DOHH2 (cell line): ENCODE measurements around the gene TKT.

Experiments used
- H3F3A ChIP-seq: fragments of 200-600 bp; sonication (generic), shearing (Covaris generic); 2 replicates; pipeline ENCODE4 v1.6.0; 2016; ENCODE audit warnings: antibody characterized with exemption, mild to moderate bottlenecking; ENCODE audit not compliant: control insufficient read depth, insufficient read depth
- H3K27ac ChIP-seq: fragments of 200-600 bp; sonication (generic); 2 replicates; pipeline ENCODE4 v1.5.1; 2014; ENCODE audit warnings: low read depth, mild to moderate bottlenecking, low read length, moderate library complexity
- H3K27me3 ChIP-seq: fragments of 200-600 bp; sonication (generic); 2 replicates; pipeline ENCODE4 v1.6.1; 2014; ENCODE audit warnings: mild to moderate bottlenecking, low read length, mixed read lengths; ENCODE audit not compliant: control insufficient read depth
- H3K36me3 ChIP-seq: fragments of 200-600 bp; sonication (generic); 2 replicates; pipeline ENCODE4 v1.6.1; 2014; ENCODE audit warnings: mild to moderate bottlenecking, low read length, moderate library complexity, mixed read lengths; ENCODE audit not compliant: control insufficient read depth
- H3K4me1 ChIP-seq: fragments of 200-600 bp; sonication (generic); 2 replicates; pipeline ENCODE4 v1.6.1; 2014; ENCODE audit warnings: mild to moderate bottlenecking, low read length, mixed read lengths; ENCODE audit not compliant: control insufficient read depth
- H3K4me2 ChIP-seq: fragments of 200-600 bp; sonication (generic); 2 replicates; pipeline ENCODE4 v1.6.0; 2014; ENCODE audit warnings: mild to moderate bottlenecking, low read length, moderate library complexity
- H3K4me3 ChIP-seq: fragments of 200-600 bp; sonication (generic); 2 replicates; pipeline ENCODE4 v1.5.1; 2014; ENCODE audit warnings: mild to moderate bottlenecking, low read length, mixed read lengths
- H3K79me2 ChIP-seq: fragments of 200-600 bp; sonication (generic); 2 replicates; pipeline ENCODE4 v1.6.1; 2014; ENCODE audit warnings: mild to moderate bottlenecking, low read length, mixed read lengths; ENCODE audit not compliant: control insufficient read depth
- H3K9me2 ChIP-seq: fragments of 200-600 bp; sonication (generic); replicated peaks from 2 replicates; pipeline ENCODE4 v1.6.1; 2014; ENCODE audit warnings: mild to moderate bottlenecking, low read length, mixed read lengths; ENCODE audit not compliant: control insufficient read depth
- H3K9me3 ChIP-seq: fragments of 200-600 bp; sonication (generic); 2 replicates; pipeline ENCODE4 v1.6.1; 2014; ENCODE audit warnings: antibody characterized with exemption, low read length, mixed read lengths; ENCODE audit not compliant: control insufficient read depth, insufficient read depth
- H4K20me1 ChIP-seq: fragments of 200-600 bp; sonication (generic); 2 replicates; pipeline ENCODE4 v1.6.0; 2014; ENCODE audit warnings: low read depth, mild to moderate bottlenecking, antibody characterized with exemption, low read length, moderate library complexity; ENCODE audit not compliant: control insufficient read depth, insufficient read depth
- EZH2phosphoT487 ChIP-seq: fragments of 200-600 bp; sonication (generic); IDR thresholded peaks from 2 replicates; pipeline ENCODE4 v1.6.1; 2017; ENCODE audit warnings: borderline replicate concordance, mild to moderate bottlenecking, antibody characterized with exemption, low read length, moderate library complexity, mixed read lengths
- TF ChIP-seq, protein P1 (sequence below): fragments of 200-600 bp; sonication (generic); IDR thresholded peaks from one replicate; pipeline ENCODE4 v1.5.1; 2014; ENCODE audit warnings: antibody characterized with exemption, mild to moderate bottlenecking, low read depth, low read length; ENCODE audit not compliant: poor library complexity, severe bottlenecking

The TKT gene

DNA sequence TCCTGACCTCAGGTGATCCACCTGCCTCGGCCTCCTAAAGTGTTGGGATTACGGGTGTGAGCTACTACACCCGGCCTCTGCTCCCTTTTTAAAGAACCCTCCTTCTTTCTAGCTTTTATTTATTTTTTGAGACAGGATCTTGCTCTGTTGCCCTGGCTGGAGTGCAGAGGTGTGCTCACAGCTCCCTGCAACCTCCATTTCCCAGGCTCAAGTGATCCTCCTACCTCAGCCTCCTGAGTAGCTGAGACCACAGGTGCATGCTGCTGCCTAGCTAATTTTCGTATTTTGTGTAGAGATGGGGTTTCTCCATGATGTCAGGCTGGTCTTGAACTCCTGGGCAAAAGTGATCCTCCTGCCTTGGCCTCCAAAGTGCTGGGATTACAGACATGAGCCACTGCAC lies 34.5 kb downstream of the TKT start:
- H3K4me3 ChIP-seq: no peak overlapping the region
- H4K20me1 ChIP-seq: no peaks in the 10 kb centered on the region
- H3K27ac ChIP-seq: no peak overlapping the region
- peaks cover 2% of the 10 kb centered on the region; the same call in 1 of the 2 replicates for H3K79me2 ChIP-seq
- peaks cover 29% of the 10 kb centered on the region for H3F3A ChIP-seq
- H3K27me3 ChIP-seq: no peaks in the 10 kb centered on the region
- no peaks in the 10 kb centered on the region for H3K9me2 ChIP-seq
- no peak overlapping the region for H3K4me2 ChIP-seq
- peaks cover 15% of the 10 kb centered on the region for H3K4me1 ChIP-seq
- H3K9me3 ChIP-seq: no peaks in the 10 kb centered on the region
- TF ChIP-seq, protein P1, sequence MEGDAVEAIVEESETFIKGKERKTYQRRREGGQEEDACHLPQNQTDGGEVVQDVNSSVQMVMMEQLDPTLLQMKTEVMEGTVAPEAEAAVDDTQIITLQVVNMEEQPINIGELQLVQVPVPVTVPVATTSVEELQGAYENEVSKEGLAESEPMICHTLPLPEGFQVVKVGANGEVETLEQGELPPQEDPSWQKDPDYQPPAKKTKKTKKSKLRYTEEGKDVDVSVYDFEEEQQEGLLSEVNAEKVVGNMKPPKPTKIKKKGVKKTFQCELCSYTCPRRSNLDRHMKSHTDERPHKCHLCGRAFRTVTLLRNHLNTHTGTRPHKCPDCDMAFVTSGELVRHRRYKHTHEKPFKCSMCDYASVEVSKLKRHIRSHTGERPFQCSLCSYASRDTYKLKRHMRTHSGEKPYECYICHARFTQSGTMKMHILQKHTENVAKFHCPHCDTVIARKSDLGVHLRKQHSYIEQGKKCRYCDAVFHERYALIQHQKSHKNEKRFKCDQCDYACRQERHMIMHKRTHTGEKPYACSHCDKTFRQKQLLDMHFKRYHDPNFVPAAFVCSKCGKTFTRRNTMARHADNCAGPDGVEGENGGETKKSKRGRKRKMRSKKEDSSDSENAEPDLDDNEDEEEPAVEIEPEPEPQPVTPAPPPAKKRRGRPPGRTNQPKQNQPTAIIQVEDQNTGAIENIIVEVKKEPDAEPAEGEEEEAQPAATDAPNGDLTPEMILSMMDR: no peak
- no peak for TF ChIP-seq EZH2phosphoT487
- H3K36me3 ChIP-seq: peaks cover 40% of the 10 kb centered on the region

DNA sequence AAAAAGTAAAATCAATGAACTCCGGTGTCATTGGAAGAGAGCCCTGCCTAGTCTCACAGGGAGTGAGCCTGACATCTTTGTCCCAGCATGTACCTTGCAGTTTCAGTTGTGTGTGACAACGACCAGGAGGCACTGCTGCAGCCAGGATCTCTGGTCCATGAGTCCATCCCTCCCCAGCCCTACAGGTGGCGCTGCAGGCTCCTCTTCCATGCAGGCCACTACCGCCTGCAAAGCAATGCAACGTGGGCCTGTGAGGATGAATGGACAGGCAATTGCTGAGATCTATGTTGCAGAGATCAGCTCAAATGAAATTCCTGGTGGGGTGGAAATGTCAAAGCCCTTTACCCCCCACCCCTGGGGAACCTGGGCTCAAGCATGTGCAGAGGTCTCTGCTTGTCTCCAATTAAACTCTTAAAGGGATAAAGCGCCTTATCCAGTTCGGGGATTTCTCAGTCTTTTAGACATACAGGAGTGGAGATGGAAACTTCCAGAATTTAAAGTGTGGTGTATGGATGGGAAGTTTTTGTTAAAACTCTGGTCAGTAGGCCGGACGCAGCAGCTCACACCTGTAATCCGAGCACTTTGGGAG lies 35.8 kb downstream of the TKT start:
- H3K9me3 ChIP-seq: no peaks in the 10 kb centered on the region
- peaks cover 29% of the 10 kb centered on the region for H3F3A ChIP-seq
- no peaks in the 10 kb centered on the region for H3K27me3 ChIP-seq
- H3K36me3 ChIP-seq: peaks cover 26% of the 10 kb centered on the region
- TF ChIP-seq, protein P1: peak; percentile 96
- no peak for TF ChIP-seq EZH2phosphoT487
- no peaks in the 10 kb centered on the region for H3K9me2 ChIP-seq
- H3K27ac ChIP-seq: no peak overlapping the region
- no peak overlapping the region for H3K4me2 ChIP-seq
- H3K4me1 ChIP-seq: peaks cover 15% of the 10 kb centered on the region
- H4K20me1 ChIP-seq: no peaks in the 10 kb centered on the region
- no peak overlapping the region for H3K4me3 ChIP-seq
- H3K79me2 ChIP-seq: peaks cover 2% of the 10 kb centered on the region; the same call in 1 of the 2 replicates

DNA sequence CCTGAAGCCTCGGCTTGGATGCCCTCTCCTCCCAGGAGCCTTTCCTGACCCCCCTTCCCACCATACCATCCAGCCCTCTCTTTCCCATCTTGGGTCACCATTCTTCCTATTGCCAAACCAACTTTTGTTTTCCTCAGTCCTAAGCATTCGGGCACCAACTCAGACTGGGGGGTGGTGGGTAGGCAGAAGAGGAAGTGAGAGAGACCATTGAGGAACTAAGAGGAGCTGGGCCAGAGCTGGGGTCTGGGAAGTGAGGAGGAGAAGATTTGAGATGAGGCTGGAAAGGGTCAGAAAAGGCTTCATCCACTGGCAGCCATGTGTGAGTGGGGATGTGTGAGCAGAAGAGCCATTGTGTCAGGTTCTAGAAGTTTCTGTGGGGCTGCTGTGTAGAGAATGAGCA lies 37.7 kb downstream of the TKT start:
- Histone ChIP-seq H3F3A (peaks cover 20% of the 10 kb centered on the region), H3K9me2 (no peaks in the 10 kb centered on the region), H3K36me3 (peaks cover 7% of the 10 kb centered on the region), H4K20me1 (peaks cover 4% of the 10 kb centered on the region; the same call in 1 of the 2 replicates), H3K4me2 (peak overlapping the region; percentile 38), H3K79me2 (peaks cover 6% of the 10 kb centered on the region), H3K27ac (no peak overlapping the region), H3K9me3 (no peaks in the 10 kb centered on the region), H3K27me3 (no peaks in the 10 kb centered on the region), H3K4me1 (peaks cover 23% of the 10 kb centered on the region), H3K4me3 (no peak overlapping the region)
- TF ChIP-seq EZH2phosphoT487: no peak
- TF ChIP-seq, protein P1: no peak

DNA sequence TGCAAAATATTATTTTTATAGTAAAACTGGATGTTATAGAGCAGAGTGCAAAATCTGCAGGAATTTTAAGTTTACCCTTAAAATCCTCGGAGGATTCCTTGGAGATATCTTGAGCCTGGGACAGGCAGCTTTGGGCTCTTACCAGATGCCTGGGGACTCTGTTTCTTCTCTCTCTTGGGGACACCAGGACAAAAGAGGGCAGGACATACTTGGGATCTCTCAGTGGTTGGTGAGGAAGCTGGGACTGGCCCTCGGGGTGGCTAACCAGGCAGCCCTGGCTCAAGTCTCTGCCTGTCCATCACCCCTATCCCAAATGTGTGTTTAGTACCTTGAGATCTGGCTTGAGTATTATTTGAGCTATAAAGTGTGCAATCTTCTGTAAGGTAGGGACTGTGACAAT lies 38.6 kb downstream of the TKT start:
- no peaks in the 10 kb centered on the region for H3K9me3 ChIP-seq
- H3K36me3 ChIP-seq: no peaks in the 10 kb centered on the region; the same call in 1 of the 2 replicates

More for the DNA sequence above, 38.6 kb downstream of the TKT start:
- Histone ChIP-seq H3K9me2 (no peaks in the 10 kb centered on the region), H3K79me2 (peaks cover 13% of the 10 kb centered on the region), H3K27me3 (no peaks in the 10 kb centered on the region), H4K20me1 (peaks cover 4% of the 10 kb centered on the region; the same call in 1 of the 2 replicates), H3K4me3 (no peak overlapping the region), H3K4me2 (no peak overlapping the region), H3F3A (peaks cover 18% of the 10 kb centered on the region), H3K4me1 (peaks cover 32% of the 10 kb centered on the region), H3K27ac (no peak overlapping the region)
- TF ChIP-seq, protein P1: no peak
- TF ChIP-seq EZH2phosphoT487: no peak
